Duodenal mucosa (tissue), 2 donors: Measurements from ENCODE around the gene ARHGAP22.

ENCODE experiments used
- H3K27ac ChIP-seq: one replicate; pipeline ENCODE4 v1.7.0; 2013; ENCODE audit warnings: low read depth, low read length
- H3K27me3 ChIP-seq, 2 donors: one replicate each; pipeline ENCODE4 v1.7.0; 2013; ENCODE audit warnings: low read length in 2 of 2, control low read depth in 1 of 2; ENCODE audit not compliant: insufficient read depth in 2 of 2, control insufficient read depth in 1 of 2
- H3K36me3 ChIP-seq, 2 donors: one replicate each; pipeline ENCODE4 v1.7.0; 2013; ENCODE audit warnings: low read length in 2 of 2, control low read depth in 1 of 2; ENCODE audit not compliant: insufficient read depth in 2 of 2, control insufficient read depth in 1 of 2
- H3K4me1 ChIP-seq, 2 donors: one replicate each; pipeline ENCODE4 v1.7.0; 2013; ENCODE audit warnings: low read length in 2 of 2, control low read depth in 1 of 2; ENCODE audit not compliant: insufficient read depth in 2 of 2, control insufficient read depth in 1 of 2
- H3K4me3 ChIP-seq, 2 donors: one replicate each; pipeline ENCODE4 v1.7.0; 2013; ENCODE audit warnings: low read length in 2 of 2, low read depth in 1 of 2
- H3K9ac ChIP-seq, 2 donors: one replicate each; pipeline ENCODE4 v1.7.0; 2013; ENCODE audit warnings: low read length in 2 of 2, low read depth in 1 of 2
- H3K9me3 ChIP-seq, 2 donors: one replicate each; pipeline ENCODE4 v1.7.0; 2013; ENCODE audit warnings: low read length in 2 of 2, control low read depth in 1 of 2; ENCODE audit not compliant: control insufficient read depth in 1 of 2

ARHGAP22 gene

GRCh38 chr10:48535416-48536155 is 69.3 kb downstream of the ARHGAP22 start:
- H3K27me3 ChIP-seq: no peaks in the 10 kb centered on the region
- H3K9me3 ChIP-seq: no peaks in the 10 kb centered on the region
- no peak overlapping the region for H3K9ac ChIP-seq
- no peaks in the 10 kb centered on the region for H3K36me3 ChIP-seq
- H3K4me3 ChIP-seq: no peak overlapping the region
- no peak overlapping the region for H3K27ac ChIP-seq
- no peaks in the 10 kb centered on the region for H3K4me1 ChIP-seq

- Histone ChIP-seq H3K27ac (no peak overlapping the region), H3K9ac (no peak overlapping the region)
Observed at GRCh38 chr10:48533951-48534720, 70.7 kb downstream of the ARHGAP22 start.

DNA sequence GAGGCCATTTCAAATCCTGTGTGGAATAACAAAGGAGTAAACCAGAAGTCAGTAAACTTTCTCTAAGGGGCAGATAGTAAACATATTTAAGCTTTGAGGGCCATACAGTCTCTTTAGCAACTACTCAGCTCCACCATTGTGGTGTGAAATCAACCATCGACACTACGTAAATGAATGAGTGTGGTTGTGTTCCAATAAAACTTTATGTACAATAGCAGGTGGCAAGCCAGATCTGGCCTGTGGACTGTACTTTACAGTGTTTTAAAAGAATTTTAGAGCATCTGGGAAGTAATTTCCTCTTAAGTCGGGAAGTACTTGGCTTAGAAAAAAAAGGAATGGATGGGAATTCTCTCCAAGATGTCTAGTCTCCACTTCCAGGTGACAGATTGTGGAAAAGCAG is 71.3 kb downstream of the ARHGAP22 start:
- H3K4me3 ChIP-seq: no peak overlapping the region
- no peak overlapping the region for H3K27ac ChIP-seq
- no peaks in the 10 kb centered on the region for H3K27me3 ChIP-seq
- H3K9ac ChIP-seq: no peak overlapping the region
- H3K36me3 ChIP-seq: no peaks in the 10 kb centered on the region
- no peaks in the 10 kb centered on the region for H3K9me3 ChIP-seq
- no peaks in the 10 kb centered on the region for H3K4me1 ChIP-seq

More at GRCh38 chr10:48533951-48534720, 70.7 kb downstream of the ARHGAP22 start:
- no peaks in the 10 kb centered on the region for H3K36me3 ChIP-seq
- no peaks in the 10 kb centered on the region for H3K9me3 ChIP-seq
- no peaks in the 10 kb centered on the region for H3K4me1 ChIP-seq
- H3K27me3 ChIP-seq: no peaks in the 10 kb centered on the region
- H3K4me3 ChIP-seq: no peak overlapping the region

DNA sequence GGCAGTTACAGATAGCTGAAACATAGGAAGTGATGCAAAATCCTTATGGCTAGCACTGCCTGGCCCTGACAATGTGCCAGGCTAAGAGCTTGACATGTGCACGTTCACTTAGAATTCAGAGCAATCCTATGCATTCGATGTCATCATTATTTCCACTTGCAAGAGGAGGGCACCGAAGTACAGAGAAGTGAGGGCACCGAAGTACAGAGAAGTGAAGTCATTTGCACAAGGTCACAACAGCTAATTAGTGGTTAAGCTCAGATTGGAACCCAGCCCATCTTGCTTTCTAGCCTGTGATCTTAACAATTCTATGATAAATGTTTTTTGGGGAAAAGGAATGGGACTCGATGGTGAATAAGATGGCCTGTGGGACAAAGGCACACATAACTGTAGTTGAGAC is 73.4 kb downstream of the ARHGAP22 start:
- H3K4me3 ChIP-seq: no peak overlapping the region
- no peaks in the 10 kb centered on the region for H3K4me1 ChIP-seq
- H3K27me3 ChIP-seq: no peaks in the 10 kb centered on the region
- H3K9me3 ChIP-seq: no peaks in the 10 kb centered on the region
- H3K9ac ChIP-seq: no peak overlapping the region
- no peak overlapping the region for H3K27ac ChIP-seq
- no peaks in the 10 kb centered on the region for H3K36me3 ChIP-seq

DNA sequence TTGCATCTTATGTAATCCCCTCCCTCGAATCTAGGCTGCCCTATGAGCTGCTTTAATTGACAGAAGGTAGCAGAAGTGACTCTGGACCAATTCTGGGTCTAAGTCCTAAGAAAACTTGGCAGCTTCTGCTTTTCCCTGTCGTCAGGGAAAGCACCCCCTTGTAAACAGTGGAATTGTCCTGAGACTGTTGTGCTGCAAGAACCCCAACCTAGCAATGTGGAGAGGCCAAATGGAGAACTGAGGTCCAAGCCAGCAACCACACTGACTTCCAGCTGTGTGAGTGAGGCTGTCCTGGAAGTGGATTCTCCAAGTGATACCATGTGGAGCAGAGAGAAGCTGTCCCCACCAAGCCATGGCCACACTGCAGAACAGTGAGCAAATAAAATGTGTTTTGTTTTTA is 75.5 kb downstream of the ARHGAP22 start:
- H3K9me3 ChIP-seq: no peaks in the 10 kb centered on the region
- H3K27ac ChIP-seq: no peak overlapping the region
- no peaks in the 10 kb centered on the region for H3K4me1 ChIP-seq
- no peak overlapping the region for H3K4me3 ChIP-seq
- no peak overlapping the region for H3K9ac ChIP-seq
- no peaks in the 10 kb centered on the region for H3K36me3 ChIP-seq
- no peaks in the 10 kb centered on the region for H3K27me3 ChIP-seq

DNA sequence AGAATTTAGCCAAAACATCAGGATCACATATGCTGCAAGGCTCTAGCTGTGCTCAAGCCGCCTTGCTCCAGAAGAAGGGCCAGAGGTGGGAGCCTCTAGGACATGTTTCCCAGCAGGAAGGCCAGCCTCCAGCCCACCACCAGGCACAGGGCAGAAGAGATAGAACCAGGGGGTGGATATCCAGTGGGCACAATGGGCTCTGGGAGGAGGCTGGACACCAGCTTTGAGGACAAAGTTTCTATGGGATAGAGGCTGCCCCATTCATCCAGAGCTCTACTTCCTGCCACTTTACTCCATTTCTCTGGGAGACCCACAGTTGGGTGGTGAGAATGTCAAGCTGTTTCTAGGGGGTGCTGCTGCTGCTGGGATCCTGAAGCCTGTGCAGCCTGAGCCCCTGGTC is 77.1 kb downstream of the ARHGAP22 start:
- no peak overlapping the region for H3K27ac ChIP-seq
- peaks cover 7 to 11% of the 10 kb centered on the region in 2 donors for H3K27me3 ChIP-seq
- peaks cover 0 to 5% of the 10 kb centered on the region in 2 donors for H3K4me1 ChIP-seq
- H3K9ac ChIP-seq: no peak overlapping the region
- H3K9me3 ChIP-seq: no peaks in the 10 kb centered on the region
- no peak overlapping the region for H3K4me3 ChIP-seq
- no peaks in the 10 kb centered on the region for H3K36me3 ChIP-seq

DNA sequence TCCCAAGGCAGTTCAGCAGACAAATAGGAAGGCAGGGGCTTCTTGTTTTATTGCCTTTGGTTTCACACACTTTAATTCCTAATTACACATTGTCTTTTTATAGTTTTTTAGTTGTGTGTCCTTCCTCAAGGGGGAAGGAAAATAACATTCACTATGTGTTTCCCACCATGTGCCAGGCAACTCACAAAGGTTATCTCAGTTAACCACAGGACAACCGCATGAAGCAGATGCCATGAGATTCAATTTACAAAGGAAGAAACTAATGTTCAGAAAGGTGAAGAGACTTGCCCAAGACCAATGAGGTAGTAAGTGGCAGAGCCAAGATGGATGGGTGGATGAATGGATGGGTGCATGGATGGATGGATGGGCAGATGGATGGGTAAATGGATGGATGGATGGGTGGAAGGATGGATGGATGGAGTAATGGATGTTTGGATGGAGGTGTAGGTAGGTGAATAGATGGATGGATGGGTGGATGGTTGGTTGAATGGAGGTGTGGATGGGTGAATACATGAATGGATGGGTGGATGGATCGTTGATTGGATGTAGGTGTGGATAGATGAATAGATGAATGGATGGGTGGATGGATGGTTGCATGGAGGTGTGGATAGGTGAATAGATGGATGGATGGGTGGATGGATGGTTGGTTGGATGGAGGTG is 77.9 kb downstream of the ARHGAP22 start:
- H3K9ac ChIP-seq: no peak overlapping the region
- peaks cover 11 to 13% of the 10 kb centered on the region in 2 donors for H3K27me3 ChIP-seq
- peaks cover 0 to 5% of the 10 kb centered on the region in 2 donors for H3K4me1 ChIP-seq
- no peaks in the 10 kb centered on the region for H3K9me3 ChIP-seq
- H3K27ac ChIP-seq: no peak overlapping the region
- H3K36me3 ChIP-seq: no peaks in the 10 kb centered on the region
- H3K4me3 ChIP-seq: no peak overlapping the region

GRCh38 chr10:48526011-48526821 is 78.7 kb downstream of the ARHGAP22 start:
- Histone ChIP-seq H3K36me3 (no peaks in the 10 kb centered on the region), H3K9ac (no peak overlapping the region), H3K27me3 (peaks cover 15 to 19% of the 10 kb centered on the region in 2 donors), H3K27ac (no peak overlapping the region), H3K9me3 (no peaks in the 10 kb centered on the region), H3K4me1 (peaks cover 0 to 5% of the 10 kb centered on the region in 2 donors), H3K4me3 (no peak overlapping the region)

GRCh38 chr10:48525113-48525512 is 79.8 kb downstream of the ARHGAP22 start:
- no peak overlapping the region for H3K4me3 ChIP-seq
- no peak overlapping the region for H3K9ac ChIP-seq
- no peaks in the 10 kb centered on the region for H3K9me3 ChIP-seq
- no peak overlapping the region for H3K27ac ChIP-seq
- peaks cover 0 to 5% of the 10 kb centered on the region in 2 donors for H3K4me1 ChIP-seq
- H3K27me3 ChIP-seq: peaks cover 15 to 19% of the 10 kb centered on the region in 2 donors
- H3K36me3 ChIP-seq: no peaks in the 10 kb centered on the region
